ENCODE data around the gene SYTL4. TPM values are rescaled to one million over a fixed set of nuclear protein-coding genes. Genes with fewer than 3 reads are reported as not detected.

The SYTL4 gene
- total RNA-seq, 2 donors from 2014 or later: 25.7 to 39.3 TPM

DNA sequence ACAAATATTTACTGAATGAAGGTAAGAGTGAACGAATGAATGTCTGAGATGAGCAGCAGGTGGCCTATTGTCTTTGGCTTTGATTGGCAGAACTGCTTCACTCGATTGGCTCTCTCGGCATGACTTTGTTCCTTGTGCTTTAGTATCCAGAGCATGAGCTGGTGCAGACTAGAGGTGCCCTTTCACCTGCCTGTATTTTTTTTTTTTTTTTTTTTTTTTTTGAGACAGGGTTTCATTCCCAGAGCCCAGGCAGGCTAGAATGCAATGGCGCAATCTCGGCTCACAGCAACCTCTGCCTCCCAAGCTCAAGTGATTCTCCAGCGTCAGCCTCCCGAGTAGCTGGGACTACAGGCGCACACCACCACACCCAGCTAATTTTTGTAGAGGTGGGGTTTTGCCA lies 49.0 kb downstream of the SYTL4 start:
- Histone ChIP-seq H3K27me3 (replicated peaks; ENCODE audit: insufficient read depth) (no peaks in the 10 kb centered on the region), H3K4me3 (no peak overlapping the region), H3K27ac (no peak overlapping the region), H3K9me3 (no peaks in the 10 kb centered on the region), H3K36me3 (no peaks in the 10 kb centered on the region), H3K4me1 (replicated peaks) (no peaks in the 10 kb centered on the region)
- 97% methylated on average over 3 of the region's 8 CpGs for WGBS
- intact Hi-C loops (cut with DNase I): no loop called here
- no peak for DNase-seq (ENCODE audit: low spot score)
- no peak for TF ChIP-seq CTCF (IDR thresholded peaks at IDR 0.05)
- no peak for TF ChIP-seq POLR2AphosphoS5 (IDR thresholded peaks at IDR 0.05)
- no peak for TF ChIP-seq POLR2A (IDR thresholded peaks at IDR 0.05)

DNA sequence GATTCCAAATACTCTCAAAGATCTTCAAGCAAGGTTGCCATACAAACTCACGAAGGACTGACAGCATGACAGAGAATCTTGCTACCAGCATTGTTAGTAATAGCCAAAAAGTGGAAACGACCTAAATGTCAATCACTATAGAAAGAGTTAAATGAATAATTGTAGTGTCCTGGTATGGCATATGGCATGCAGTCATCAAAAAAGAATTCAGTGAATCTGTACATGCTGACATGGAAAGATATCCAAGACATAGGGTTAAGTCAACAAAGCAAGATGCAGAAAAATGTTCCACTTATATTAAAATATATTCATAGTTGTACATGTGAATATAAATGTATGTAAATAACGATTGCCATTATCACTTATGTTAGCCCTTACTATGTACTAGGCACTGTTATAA lies 50.3 kb downstream of the SYTL4 start:
- H3K36me3 ChIP-seq: no peaks in the 10 kb centered on the region
- no peak overlapping the region for H3K27ac ChIP-seq
- no peak overlapping the region for H3K4me3 ChIP-seq
- intact Hi-C loops (cut with DNase I): no loop called here
- WGBS: 96% methylated on average over 3 of the region's 3 CpGs
- no peaks in the 10 kb centered on the region for H3K27me3 ChIP-seq (replicated peaks; ENCODE audit: insufficient read depth)
- DNase-seq (ENCODE audit: low spot score): no peak
- TF ChIP-seq POLR2AphosphoS5 (IDR thresholded peaks at IDR 0.05): no peak
- no peaks in the 10 kb centered on the region for H3K9me3 ChIP-seq
- H3K4me1 ChIP-seq (replicated peaks): no peaks in the 10 kb centered on the region

DNA sequence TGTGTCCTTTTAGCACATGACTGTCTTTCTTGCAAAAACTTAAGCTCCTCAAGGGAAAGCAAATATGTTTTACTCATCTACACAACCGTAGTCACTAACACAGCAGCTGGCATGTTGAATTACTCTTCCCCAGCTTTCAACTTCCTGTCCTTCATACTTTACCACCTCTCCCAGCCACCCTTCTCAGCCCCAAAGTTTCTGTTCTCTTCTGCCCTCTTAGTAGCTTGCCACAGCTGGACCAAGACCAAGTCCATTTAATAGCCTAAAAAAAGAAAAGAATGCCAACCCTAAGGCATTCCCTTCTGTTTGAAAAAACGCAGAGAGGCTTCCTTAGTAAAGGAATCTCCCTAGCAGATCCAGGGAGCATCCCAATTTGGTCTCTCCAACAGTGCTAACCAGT lies 51.2 kb downstream of the SYTL4 start:
- no peaks in the 10 kb centered on the region for H3K9me3 ChIP-seq
- H3K27ac ChIP-seq: no peak overlapping the region
- H3K4me1 ChIP-seq (replicated peaks): no peaks in the 10 kb centered on the region
- H3K27me3 ChIP-seq (replicated peaks; ENCODE audit: insufficient read depth): no peaks in the 10 kb centered on the region
- no peak for DNase-seq (ENCODE audit: low spot score)
- no peaks in the 10 kb centered on the region for H3K36me3 ChIP-seq
- TF ChIP-seq CTCF (IDR thresholded peaks at IDR 0.05) (no peak), POLR2A (IDR thresholded peaks at IDR 0.05) (no peak), POLR2AphosphoS5 (IDR thresholded peaks at IDR 0.05) (no peak)
- intact Hi-C loops (cut with DNase I): no loop called here
- no peak overlapping the region for H3K4me3 ChIP-seq
- 31% methylated on average over 2 of the region's 2 CpGs for WGBS

DNA sequence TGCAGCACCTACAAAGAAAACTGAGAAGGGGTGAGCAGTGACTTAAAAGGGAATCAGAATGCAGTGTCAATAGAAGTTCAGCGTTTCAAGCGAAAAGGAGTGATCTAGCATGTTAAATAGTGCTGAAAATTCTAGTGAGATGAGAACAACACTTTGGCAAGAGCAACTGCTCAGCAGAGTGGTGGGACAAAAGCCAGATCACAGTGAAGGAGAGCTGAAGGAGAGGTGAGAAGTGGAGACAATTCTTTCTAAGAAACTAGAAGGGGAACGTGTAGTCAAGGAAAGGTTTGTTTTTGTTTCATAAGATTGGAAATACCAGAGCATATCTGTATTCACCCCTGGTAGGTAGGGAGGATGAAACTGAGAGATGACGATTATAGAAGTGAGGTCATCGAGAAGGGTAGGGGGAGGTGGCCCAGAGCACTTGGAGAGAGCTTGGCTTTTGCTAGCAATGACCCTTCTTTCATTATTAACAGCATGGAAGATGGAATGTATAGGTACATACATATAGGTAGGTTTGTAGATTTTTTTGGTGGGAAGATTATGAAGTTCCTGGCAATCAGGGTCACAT lies 54.2 kb downstream of the SYTL4 start:
- H3K36me3 ChIP-seq: no peaks in the 10 kb centered on the region
- no peak overlapping the region for H3K27ac ChIP-seq
- H3K4me1 ChIP-seq (replicated peaks): no peaks in the 10 kb centered on the region
- H3K27me3 ChIP-seq (replicated peaks; ENCODE audit: insufficient read depth): no peaks in the 10 kb centered on the region
- TF ChIP-seq POLR2A (IDR thresholded peaks at IDR 0.05) (no peak), POLR2AphosphoS5 (IDR thresholded peaks at IDR 0.05) (no peak), CTCF (IDR thresholded peaks at IDR 0.05) (no peak)
- DNase-seq (ENCODE audit: low spot score): no peak
- H3K4me3 ChIP-seq: no peak overlapping the region
- H3K9me3 ChIP-seq: no peaks in the 10 kb centered on the region
- intact Hi-C loops (cut with DNase I): no loop called here
- WGBS: 35% methylated on average over 5 of the region's 5 CpGs

- Histone ChIP-seq H3K4me1 (replicated peaks) (no peaks in the 10 kb centered on the region), H3K9me3 (no peaks in the 10 kb centered on the region), H3K27me3 (replicated peaks; ENCODE audit: insufficient read depth) (no peaks in the 10 kb centered on the region), H3K4me3 (no peak overlapping the region), H3K27ac (no peak overlapping the region), H3K36me3 (no peaks in the 10 kb centered on the region)
- DNase-seq (ENCODE audit: low spot score): no peak
- TF ChIP-seq POLR2AphosphoS5 (IDR thresholded peaks at IDR 0.05): no peak
- no peak for TF ChIP-seq CTCF (IDR thresholded peaks at IDR 0.05)
- no peak for TF ChIP-seq POLR2A (IDR thresholded peaks at IDR 0.05)
- WGBS: 88% methylated on average over 2 of the region's 2 CpGs
- intact Hi-C loops (cut with DNase I): loop anchor here (5.0 kb wide), 1 partner anchor 93 kb away; no protein-coding TSS in a partner anchor
Measured at GRCh38 chrX:100674705-100675104, 57.2 kb downstream of the SYTL4 start.
